Coronary artery (tissue), 2 donors: ENCODE results near the gene REEP3.
"Not testable (repeated sequence)": the region's sequence is repeated elsewhere in the genome, so short reads cannot be mapped to it uniquely, and the experiment has no call there.

Experiments
- DNase-seq: peaks from one replicate; pipeline ENCODE4 v3.0.0-alpha.2; 2017; ENCODE audit warnings: low spot score
- H3K27ac ChIP-seq, 2 donors: fragments of 200-600 bp; sonication (generic); one replicate each; pipeline ENCODE4 v1.5.1; 2016 to 2019
- H3K4me3 ChIP-seq: fragments of 200-600 bp; sonication (generic); 2 replicates; pipeline ENCODE4 v1.5.1; 2016; ENCODE audit warnings: mild to moderate bottlenecking, moderate library complexity
- TF ChIP-seq, protein P1 (sequence below): fragments of 200-600 bp; sonication (generic); IDR thresholded peaks from one replicate; pipeline ENCODE4 v1.5.1; 2019; ENCODE audit warnings: antibody characterized with exemption

REEP3 gene

DNA sequence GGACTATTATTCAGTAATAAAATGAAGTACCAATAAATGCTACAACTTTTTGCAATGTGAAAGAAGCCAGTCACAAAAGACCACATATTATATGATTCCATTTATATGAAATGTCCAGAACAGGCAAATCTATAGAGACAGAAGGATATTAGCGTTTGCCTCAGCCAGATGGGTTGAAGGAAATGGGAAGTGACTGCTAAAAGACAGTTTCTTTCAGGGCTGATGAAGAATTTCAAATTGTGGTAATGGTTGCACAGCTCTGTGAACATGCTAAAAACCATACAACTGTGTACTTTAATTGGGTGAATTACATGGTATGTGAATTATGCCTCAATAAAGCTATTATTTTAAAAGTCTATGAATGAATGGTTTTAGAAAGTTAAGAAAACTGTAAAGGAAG is 23.9 kb upstream of the REEP3 start:
- no peak for DNase-seq
- no peak overlapping the region for H3K4me3 ChIP-seq
- H3K27ac ChIP-seq = no peak overlapping the region
- TF ChIP-seq, protein P1, sequence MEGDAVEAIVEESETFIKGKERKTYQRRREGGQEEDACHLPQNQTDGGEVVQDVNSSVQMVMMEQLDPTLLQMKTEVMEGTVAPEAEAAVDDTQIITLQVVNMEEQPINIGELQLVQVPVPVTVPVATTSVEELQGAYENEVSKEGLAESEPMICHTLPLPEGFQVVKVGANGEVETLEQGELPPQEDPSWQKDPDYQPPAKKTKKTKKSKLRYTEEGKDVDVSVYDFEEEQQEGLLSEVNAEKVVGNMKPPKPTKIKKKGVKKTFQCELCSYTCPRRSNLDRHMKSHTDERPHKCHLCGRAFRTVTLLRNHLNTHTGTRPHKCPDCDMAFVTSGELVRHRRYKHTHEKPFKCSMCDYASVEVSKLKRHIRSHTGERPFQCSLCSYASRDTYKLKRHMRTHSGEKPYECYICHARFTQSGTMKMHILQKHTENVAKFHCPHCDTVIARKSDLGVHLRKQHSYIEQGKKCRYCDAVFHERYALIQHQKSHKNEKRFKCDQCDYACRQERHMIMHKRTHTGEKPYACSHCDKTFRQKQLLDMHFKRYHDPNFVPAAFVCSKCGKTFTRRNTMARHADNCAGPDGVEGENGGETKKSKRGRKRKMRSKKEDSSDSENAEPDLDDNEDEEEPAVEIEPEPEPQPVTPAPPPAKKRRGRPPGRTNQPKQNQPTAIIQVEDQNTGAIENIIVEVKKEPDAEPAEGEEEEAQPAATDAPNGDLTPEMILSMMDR = no peak

DNA sequence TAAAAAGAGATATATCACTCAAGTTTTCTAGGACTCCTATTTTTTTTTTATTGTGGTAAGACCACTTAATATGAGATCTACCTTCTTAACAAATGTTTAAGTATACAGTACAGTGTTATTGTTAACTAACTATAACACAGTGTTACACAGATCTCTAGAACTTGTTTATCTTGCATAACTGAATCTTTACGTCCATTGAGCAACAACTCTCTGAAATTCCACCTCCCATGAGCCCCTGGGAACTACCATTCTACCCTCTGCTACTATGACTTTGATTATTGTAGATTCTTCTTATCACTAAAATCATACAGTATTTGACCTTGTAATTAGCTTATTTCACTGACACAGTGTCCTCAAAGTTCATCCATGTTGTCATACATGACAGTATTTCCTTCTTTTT is 22.5 kb upstream of the REEP3 start:
- H3K4me3 ChIP-seq = no peak overlapping the region
- TF ChIP-seq, protein P1 = no peak
- no peak overlapping the region for H3K27ac ChIP-seq
- no peak for DNase-seq

DNA sequence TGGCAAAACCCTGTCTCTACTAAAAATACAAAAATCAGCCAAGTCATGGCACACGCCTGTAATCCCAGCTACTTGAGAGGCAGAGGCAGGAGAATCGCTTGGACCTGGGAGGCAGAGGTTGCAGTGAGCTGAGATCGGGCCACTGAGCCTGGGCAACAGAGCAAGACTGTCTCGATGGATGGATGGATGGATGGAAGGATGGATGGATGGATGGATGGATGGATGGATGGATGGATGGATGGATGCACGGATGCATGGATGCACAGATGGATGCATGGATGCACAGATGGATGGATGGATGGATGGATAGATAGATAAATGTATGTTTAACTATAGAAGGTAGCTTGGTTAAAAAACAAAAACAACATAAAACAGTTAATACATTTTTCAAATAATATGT is 20.6 kb upstream of the REEP3 start:
- not testable (repeated sequence) for DNase-seq, H3K27ac ChIP-seq, H3K4me3 ChIP-seq

DNA sequence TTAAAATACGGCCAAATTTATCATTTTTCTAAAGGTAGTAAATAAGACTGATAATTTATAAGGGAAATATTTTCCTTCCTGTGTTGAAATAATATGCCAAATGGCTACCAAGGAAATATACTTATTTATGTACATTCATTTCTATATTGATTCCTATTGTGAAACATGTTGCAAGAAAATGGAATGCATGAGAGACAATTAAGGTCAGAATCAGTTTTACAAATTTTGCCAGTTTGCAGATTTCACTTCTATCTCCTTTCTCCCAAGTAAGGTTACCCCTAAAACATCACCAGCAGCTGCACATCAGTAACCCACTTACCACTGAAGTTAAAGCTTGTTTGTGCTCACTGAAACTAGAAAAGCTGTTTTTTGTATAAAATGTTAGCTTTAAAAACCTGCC is 19.2 kb upstream of the REEP3 start:
- TF ChIP-seq, protein P1 = no peak
- Histone ChIP-seq H3K4me3 (no peak overlapping the region), H3K27ac (no peak overlapping the region)
- no peak for DNase-seq

DNA sequence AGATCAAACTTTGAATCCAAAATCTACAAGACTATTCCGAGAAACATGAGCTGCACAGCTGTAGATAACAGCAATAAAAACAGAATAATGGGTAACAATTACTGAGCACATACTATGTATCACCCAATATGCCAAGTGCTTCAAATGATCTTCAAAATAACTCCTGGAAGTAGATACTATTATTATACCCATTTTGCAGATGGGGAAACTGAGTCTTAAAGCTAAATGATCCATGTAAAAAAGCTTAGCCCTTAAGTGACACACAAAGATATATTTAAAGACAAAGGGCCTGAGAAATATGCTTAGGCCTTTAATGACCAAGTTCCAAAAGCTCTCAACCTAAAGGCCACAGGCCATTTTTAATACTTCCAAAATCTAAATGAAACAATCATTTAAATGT is 18.4 kb upstream of the REEP3 start:
- Histone ChIP-seq H3K27ac (no peak overlapping the region), H3K4me3 (no peak overlapping the region)
- DNase-seq = no peak
- TF ChIP-seq, protein P1 = no peak

GRCh38 chr10:63503395-63503794 is 17.8 kb upstream of the REEP3 start:
- TF ChIP-seq, protein P1 = no peak
- H3K27ac ChIP-seq = no peak overlapping the region
- no peak overlapping the region for H3K4me3 ChIP-seq
- no peak for DNase-seq

- TF ChIP-seq, protein P1 = no peak
- Histone ChIP-seq H3K4me3 (no peak overlapping the region), H3K27ac (no peak overlapping the region)
- DNase-seq = no peak
These were observed 16.9 kb upstream of the REEP3 start for GRCh38 chr10:63504145-63504881.
